Activated gamma-delta T cell treated with Interleukin-2 at 50 U/mL for 16 hours (primary cell): ENCODE results near the gene STUM.
"Not testable (repeated sequence)": the region's sequence is repeated elsewhere in the genome, so short reads cannot be mapped to it uniquely, and the experiment has no call there.

Experiments
- DNase-seq: peaks from one replicate; pipeline ENCODE4 v3.0.0-alpha.2; 2020

STUM gene

GRCh38 chr1:226606311-226607267 lies 58.0 kb downstream of the STUM start:
- no peak for DNase-seq

- DNase-seq, result no peak
These were observed 58.7 kb downstream of the STUM start for GRCh38 chr1:226607268-226607660.

DNA sequence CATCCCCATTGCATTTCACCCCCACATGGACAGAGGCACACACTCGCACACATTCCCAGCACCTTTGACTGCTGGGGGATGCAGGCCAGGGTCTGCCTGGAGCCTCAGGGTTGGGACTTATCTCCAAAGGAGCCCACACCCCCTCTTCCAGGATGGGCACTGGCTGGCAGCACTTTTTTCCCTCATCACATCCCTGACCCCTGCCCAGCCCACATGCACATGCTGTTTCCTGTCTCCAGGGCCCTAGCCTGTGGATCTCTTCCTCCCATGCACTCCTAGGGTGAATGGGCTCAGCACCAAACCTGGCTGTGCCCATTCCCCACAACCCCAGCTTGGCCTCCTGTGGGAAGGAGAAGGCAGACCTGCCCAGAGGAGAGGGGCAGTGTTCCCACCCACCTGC lies 59.3 kb downstream of the STUM start:
- DNase-seq, result no peak

- peak; percentile 65 for DNase-seq
These were observed 60.3 kb downstream of the STUM start for GRCh38 chr1:226608699-226609505.

GRCh38 chr1:226609836-226610455 lies 61.4 kb downstream of the STUM start:
- DNase-seq, result no peak

DNA sequence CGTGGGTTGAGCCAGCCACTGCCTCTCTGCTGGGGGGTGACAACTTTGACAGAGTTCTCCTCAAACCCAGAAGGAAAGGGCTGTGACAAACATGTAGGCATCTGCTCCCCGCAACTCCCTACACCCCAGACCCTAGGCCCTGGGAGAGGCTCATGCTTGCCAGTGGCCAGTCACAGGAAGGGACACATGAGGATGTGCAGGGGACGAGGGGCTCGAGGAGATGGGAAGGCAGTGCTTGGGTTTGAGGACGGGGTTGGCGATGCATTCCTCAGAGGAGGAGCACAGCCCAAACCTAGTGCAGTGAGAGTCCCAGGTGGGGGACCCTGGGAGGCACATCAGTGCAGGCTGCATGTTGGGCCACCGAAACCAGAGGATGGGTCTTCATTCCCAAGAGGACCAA lies 62.1 kb downstream of the STUM start:
- no peak for DNase-seq

GRCh38 chr1:226611301-226611700 lies 62.7 kb downstream of the STUM start:
- DNase-seq, result no peak

GRCh38 chr1:226611980-226612379 lies 63.4 kb downstream of the STUM start:
- DNase-seq, result not testable (repeated sequence)

DNA sequence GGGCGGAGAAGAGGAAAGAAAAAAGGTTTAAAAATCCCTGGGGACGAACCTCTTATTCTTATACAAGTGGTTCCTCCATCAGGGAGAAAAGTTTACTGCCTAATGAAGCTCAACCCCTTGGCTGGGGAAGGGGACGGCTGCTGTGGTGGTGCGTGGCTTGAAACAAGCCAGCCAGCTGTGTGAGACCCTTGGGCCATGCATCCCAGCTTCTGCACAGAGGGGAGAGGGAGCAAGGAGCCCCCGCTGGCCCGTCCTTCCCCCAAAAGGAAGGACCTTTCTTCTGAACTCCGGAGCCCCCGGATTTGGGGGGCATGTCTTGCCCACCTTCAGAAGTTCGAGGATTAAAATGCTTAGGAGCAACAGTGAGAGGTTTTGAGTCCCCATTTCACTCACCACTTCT lies 67.3 kb downstream of the STUM start:
- no peak for DNase-seq

DNA sequence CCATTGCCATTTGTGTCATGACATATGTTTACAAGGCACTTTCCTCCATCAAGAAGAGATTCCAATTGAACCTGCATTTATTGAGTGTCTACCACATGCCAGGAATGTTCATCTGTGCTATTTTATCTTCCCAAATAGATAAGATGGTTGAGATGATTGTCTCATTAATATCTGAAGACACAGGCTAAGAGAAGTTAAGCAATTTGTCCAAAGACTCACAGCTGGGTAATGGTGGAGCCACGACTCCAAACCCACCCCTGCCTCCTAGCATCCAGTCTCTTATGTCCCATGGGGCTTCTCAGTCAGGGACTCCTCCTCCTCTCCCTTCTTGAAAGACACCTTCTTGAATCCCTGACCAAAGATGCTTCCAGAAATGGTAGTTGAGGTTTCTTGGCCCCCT lies 68.1 kb downstream of the STUM start:
- DNase-seq, result no peak

- no peak for DNase-seq
These were observed 68.5 kb downstream of the STUM start for GRCh38 chr1:226617109-226617508.

- not testable (repeated sequence) for DNase-seq
These were observed 69.2 kb downstream of the STUM start for GRCh38 chr1:226617719-226618118.

GRCh38 chr1:226618380-226618779 lies 69.8 kb downstream of the STUM start:
- DNase-seq, result no peak

GRCh38 chr1:226619031-226619430 lies 70.5 kb downstream of the STUM start:
- no peak for DNase-seq

DNA sequence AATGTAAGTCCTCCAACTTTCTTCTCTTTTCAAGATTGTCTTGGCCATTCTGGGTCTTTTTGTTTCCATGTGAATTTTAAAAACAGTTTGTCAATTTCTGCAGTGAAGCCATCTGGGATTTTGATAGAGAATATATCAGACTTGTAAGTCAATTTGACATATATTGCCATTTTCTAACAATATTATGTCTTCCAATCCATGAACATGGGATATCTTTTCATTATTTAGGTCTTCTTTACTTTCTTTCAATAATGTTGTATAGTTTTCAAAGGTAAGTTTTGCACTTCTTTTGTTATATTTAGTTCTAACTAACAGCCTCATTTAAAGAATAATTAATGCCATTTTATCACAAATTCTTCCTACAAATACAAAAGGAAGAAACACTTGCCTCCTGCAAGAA lies 73.4 kb downstream of the STUM start:
- DNase-seq, result no peak

GRCh38 chr1:226624526-226624925 lies 76.0 kb downstream of the STUM start:
- DNase-seq, result no peak

DNA sequence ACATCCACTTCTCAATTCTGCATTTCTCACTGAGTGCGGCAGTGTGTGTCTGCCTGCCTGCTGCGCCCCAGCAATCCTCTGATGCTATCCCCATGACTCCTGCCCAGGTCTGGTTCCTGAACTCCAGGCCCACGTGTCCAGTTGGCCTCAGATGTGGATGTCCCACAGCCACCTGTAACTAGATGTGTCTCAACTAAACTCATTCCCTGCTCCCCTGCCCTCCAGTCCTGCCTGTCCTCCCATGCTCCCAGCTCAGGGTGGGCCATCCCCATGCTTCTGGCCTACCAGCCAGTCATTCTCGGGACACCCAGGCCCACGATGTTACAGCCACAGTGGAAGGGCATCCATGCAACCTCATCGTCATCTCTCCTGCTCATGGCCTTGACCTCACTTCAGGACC lies 76.8 kb downstream of the STUM start:
- DNase-seq, result no peak

GRCh38 chr1:226625832-226626576 lies 77.4 kb downstream of the STUM start:
- DNase-seq, result no peak

GRCh38 chr1:226626577-226626956 lies 78.0 kb downstream of the STUM start:
- peak; percentile 72 for DNase-seq

DNA sequence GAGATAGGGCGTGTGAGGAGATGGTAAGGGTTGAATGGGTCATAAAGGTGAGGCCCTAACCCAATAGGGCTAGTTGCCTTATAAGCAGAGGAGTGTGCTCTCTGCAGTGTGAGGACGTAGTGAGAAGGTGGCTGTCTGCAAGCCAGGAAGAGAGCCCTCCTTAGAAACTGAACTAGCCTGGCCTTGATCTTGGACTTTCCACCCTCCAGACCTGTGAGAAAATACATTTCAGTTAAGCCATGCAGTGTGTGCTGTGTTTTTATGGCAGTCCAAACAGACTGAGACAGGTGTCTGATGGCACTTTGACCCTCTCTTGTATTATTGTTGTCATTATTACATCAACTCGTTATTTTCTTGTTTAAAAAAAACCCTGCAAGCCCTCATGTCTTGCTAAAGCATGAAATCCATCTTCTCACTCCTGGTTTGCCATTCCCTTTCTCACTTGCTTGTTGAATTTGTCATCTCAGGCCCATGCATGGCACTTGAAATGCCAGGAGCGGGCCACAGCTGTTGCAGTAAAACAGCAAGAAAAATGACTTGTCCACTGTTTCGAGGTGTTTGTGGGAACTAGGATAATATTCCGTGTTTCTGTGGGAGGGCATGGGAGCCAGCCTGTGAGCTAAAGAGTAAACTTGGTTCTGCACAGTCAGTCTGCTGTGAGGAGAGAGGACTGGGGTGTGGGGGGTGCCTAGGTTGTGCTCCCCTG lies 78.6 kb downstream of the STUM start:
- no peak for DNase-seq

DNA sequence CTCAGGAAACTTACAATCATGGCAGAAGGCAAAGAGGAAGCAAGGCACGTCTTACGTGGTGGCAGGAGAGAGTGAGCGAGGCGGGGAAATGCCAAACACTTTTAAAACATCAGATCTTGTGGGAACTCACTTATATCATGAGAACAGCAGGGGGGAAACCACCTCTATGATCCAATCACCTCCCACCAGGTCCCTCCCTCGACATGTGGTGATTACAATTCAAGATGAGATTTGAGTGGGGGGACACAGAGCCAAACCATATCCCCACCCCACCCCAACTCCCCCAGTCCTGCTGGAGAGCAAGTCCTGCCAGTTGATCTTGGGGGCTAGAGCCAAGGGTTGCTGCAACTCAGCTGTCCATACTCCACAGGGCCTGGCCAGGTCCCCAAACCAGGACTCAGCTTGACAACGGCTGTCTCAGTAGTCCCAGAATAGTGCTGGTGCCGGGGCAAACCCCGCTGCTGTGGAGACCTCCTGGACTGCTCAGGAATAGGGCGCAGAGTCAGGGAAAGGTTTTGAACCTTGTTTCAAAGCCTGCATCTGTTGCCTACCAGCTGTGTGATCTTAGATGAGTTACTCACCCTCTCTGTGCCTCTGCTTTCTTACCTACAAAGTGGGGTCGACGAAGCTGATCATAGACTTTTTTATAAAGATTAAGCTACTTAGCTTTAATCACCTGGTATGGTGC lies 79.5 kb downstream of the STUM start:
- no peak for DNase-seq
